Cardiac fibroblast (primary cell): ENCODE data around the gene CCDC178.
A peak's percentile ranks its signal among the peaks of the same experiment; 100 is the strongest.

ENCODE experiments used
- DNase-seq, 2 donors: peaks; one replicate each; pipeline versions ENCODE4 v3.0.0 to v3.0.0-alpha.2; 2010; ENCODE audit warnings: low read depth in 2 of 2
- H3K4me3 ChIP-seq, 2 donors: replicated peaks in 1 of 2; 1 replicate in 1 of 2; 2 replicates in 1 of 2; pipeline ENCODE4 v1.5.1; 2011; ENCODE audit warnings: low read depth in 2 of 2, low read length in 2 of 2, mild to moderate bottlenecking in 2 of 2, moderate library complexity in 1 of 2
- TF ChIP-seq, protein P1 (sequence below): IDR thresholded peaks from one replicate; pipeline ENCODE4 v1.5.1; 2011; ENCODE audit warnings: low read depth, mild to moderate bottlenecking, low read length, inconsistent platforms

Gene CCDC178

DNA sequence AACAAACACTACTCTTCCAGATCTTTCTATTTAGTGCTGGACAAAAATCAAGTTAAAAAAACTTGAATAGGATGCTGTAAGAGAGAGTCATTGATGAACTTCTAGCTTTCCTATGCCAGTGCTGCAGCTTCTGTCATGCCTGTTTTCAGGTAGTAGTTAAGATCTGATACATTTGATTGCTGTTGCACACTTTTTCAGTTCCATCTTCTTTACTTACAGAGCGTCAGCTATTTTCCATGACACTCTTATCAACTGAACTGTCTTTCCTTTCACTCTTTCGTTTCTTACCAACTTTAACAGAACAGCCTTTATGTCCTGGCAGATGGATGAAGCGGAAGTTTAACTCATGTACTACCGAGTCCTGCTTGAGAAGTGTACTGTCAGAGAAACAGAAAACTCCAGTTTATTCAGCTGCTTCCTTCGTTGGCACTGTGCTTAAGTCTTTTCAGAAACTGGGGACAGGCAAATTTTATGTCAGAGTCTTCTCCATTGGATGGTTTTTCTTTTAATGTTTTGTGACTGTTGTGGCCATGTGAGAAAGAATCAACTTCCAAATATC is 521.8 kb downstream of the CCDC178 start:
- no peak for DNase-seq
- no peak overlapping the region for H3K4me3 ChIP-seq
- TF ChIP-seq, protein P1, sequence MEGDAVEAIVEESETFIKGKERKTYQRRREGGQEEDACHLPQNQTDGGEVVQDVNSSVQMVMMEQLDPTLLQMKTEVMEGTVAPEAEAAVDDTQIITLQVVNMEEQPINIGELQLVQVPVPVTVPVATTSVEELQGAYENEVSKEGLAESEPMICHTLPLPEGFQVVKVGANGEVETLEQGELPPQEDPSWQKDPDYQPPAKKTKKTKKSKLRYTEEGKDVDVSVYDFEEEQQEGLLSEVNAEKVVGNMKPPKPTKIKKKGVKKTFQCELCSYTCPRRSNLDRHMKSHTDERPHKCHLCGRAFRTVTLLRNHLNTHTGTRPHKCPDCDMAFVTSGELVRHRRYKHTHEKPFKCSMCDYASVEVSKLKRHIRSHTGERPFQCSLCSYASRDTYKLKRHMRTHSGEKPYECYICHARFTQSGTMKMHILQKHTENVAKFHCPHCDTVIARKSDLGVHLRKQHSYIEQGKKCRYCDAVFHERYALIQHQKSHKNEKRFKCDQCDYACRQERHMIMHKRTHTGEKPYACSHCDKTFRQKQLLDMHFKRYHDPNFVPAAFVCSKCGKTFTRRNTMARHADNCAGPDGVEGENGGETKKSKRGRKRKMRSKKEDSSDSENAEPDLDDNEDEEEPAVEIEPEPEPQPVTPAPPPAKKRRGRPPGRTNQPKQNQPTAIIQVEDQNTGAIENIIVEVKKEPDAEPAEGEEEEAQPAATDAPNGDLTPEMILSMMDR, result no peak

DNA sequence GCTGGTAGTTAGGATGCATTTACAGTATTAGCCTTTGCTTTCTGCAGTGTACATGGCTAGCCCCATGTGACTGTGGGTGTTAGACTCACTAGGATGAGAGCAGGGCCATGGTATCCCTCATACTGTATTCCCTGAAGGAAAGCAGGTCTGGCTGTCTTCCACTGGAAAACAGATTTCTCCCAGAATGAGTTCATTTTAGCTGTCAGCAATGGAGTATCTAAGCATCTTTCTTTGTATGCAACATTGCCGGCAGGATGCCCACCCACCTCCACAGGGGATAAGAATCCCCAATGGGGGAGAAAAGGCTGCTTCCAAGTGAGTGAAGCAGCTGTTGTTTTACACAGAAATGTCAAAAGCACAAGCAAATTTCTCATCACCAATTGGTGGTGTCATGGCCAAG is 525.0 kb downstream of the CCDC178 start:
- no peak overlapping the region for H3K4me3 ChIP-seq
- no peak for DNase-seq
- TF ChIP-seq, protein P1, result no peak

DNA sequence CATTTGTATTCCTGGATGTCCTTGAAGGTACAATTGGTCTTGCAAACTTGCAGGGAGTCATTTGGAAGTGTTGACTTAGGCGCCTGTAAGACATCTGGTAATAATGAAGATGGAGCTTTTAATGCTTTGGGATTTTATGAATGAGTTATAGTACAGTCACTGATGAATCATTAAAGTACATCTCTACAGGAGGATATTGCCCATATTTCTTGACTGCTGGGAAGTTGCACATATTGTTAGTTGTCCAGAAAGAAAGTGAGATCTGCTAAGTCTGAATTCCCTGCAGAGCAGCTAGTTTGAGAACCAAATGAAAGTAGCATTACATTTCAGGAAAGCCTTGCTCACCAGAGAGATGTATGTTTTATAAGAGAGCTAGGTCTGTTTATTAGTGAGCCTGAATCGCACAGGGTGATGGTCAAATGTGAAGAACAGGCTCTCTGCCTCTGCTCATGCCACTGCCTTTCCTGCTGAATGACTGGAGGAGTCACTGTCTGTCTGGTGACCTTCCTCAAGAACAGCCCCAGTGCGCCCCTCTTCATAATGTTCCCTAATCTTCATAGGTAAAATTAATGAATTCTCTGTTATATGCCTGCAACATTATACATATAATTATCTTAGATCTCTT is 528.7 kb downstream of the CCDC178 start:
- DNase-seq, result peak in 1 of 2 donors; percentile 56
- TF ChIP-seq, protein P1, result no peak
- no peak overlapping the region for H3K4me3 ChIP-seq

DNA sequence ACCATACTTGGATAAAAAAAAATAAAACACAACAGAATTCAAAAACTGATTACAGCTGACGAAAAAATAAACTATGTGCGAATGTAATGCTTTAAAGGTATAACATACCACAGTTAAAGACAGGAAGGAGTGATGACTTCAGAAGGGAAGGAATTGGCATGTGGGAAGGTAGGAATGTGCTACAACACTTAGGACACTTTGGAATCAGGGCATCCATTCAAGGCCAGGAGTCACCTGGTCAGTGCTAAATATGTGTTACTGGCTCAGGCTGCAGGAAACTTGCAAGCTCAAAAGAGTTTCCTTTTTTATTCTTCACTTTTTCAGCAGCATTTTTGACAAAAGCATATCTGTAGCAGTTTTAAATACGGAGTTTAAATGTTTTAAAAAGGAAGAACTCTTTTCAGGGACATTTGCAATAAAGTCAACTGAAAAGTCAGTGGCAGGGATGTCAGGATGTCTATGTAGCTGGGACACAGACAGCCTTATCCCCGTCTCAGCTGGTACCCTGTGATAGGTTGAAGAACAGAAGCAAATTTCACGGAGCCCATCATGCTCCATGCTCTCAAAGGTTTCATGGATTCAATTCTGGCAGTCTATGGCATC is 529.7 kb downstream of the CCDC178 start:
- TF ChIP-seq, protein P1, result no peak
- H3K4me3 ChIP-seq, result no peak overlapping the region
- DNase-seq, result no peak

DNA sequence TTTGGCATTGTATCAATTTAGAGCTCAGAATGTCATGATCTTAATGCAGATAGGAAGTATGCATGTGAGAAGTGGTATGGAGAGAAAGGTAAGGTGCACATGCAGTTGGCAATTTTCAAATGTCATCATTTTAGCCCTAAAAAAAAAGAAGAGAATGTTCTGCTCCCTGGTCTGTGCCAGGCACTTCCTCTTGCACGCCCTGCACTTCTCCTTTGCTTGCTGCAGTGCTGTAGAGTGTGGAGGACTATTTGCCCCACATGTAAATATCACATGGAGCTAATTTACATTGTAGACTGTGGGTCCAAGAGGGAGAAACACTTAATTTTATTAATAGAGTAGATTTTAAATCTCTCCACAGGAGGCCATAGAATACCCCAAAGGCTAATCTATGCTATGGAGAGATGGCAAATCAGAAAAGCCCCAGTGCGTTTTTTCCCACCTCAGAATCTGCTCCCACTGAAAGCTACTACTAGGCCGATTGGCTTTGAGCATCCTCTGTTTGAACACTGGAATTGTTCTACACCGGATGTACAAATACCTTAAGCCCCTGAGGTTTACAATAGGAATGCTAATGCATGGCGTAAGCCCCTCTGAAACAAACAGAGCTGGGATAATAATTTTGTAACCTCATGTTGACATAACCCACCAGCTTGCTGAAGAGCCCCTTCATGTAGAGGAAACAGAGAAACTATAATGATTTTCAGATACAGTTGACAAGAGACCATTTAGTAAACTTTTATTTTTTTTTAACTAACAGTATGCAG is 530.5 kb downstream of the CCDC178 start:
- DNase-seq, result no peak
- TF ChIP-seq, protein P1, result no peak
- H3K4me3 ChIP-seq, result no peak overlapping the region

DNA sequence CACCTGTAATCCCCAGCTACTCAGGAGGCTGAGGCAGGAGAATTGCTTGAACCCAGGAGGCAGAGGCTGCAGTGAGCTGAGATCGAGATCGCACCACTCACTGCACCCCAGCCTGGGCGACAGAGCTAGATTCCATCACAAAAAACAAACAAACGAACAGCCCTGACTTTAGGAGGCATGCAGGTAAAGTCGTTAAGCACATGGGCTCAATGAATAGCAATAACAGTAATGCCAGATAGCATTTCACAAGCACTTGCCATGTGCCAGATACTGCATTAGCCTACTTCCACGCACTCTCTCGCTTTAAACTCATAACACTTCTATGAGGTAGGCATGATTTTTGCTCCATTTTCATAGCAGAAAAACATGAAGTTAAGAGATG is 532.1 kb downstream of the CCDC178 start:
- H3K4me3 ChIP-seq, result no peak overlapping the region
- TF ChIP-seq, protein P1, result no peak
- no peak for DNase-seq
